Stimulated activated naive CD8-positive, alpha-beta T cell treated with anti-CD3 and anti-CD28 coated beads, Interleukin-15, Interleukin-2, amounts not matched to agents 100 ng/mL and 50 ng/mL, for 24 hours (primary cell): Measurements from ENCODE around the gene GSDME.

ENCODE experiments used
- H3K27ac Mint-ChIP-seq: one replicate; pipeline ENCODE4 v1.8.0; 2021; ENCODE audit warnings: mild to moderate bottlenecking, mixed read lengths
- H3K27me3 Mint-ChIP-seq: one replicate; pipeline ENCODE4 v1.8.0; 2021; ENCODE audit warnings: mixed read lengths
- H3K36me3 Mint-ChIP-seq: one replicate; pipeline ENCODE4 v1.8.0; 2021; ENCODE audit warnings: low read depth, mixed read lengths
- H3K4me1 Mint-ChIP-seq: one replicate; pipeline ENCODE4 v1.8.0; 2021; ENCODE audit warnings: low read depth, mixed read lengths
- H3K4me3 Mint-ChIP-seq: one replicate; pipeline ENCODE4 v1.8.0; 2021; ENCODE audit warnings: mild to moderate bottlenecking, mixed read lengths
- H3K9me3 Mint-ChIP-seq: one replicate; pipeline ENCODE4 v1.8.0; 2021; ENCODE audit warnings: mixed read lengths

Gene GSDME

DNA sequence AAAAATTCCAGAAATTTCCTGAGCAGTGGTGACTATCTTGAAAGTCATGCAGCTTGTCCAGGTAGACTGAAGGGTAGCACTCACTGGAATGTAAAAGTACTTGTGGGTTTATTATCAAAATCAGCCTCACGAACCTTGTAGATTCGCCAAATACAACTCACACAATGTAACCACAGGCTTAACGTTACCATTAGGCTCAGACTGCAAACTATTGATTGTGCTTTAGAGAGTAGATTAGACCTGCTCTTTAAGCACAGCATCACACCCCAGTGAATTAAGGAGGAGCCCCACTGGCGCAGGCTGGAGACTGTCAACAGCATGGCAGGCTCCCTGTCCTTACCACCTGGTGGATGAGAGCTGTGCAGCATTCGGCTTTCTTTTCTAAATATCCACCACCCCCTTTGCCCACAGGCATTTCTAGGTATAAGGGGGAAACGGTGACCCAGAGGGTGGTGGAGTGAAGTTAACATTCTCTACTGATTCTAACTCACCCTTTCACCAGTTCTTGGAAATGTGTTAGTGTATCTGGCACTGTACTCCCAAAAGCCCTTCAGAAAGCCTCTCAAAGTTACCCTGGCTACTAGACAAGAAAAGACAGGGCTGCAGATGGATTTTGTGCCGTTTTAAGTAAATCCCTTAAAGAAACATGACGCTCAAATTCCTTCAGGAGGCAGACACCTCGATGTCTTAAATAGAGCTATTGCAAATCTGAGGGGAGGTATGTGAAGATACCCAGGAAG, 56.6 kb downstream of the GSDME start:
- no peak overlapping the region for H3K27ac Mint-ChIP-seq
- H3K4me3 Mint-ChIP-seq = no peak overlapping the region
- no peaks in the 10 kb centered on the region for H3K27me3 Mint-ChIP-seq
- peaks cover 14% of the 10 kb centered on the region for H3K36me3 Mint-ChIP-seq
- H3K4me1 Mint-ChIP-seq = peaks cover 4% of the 10 kb centered on the region
- H3K9me3 Mint-ChIP-seq = no peaks in the 10 kb centered on the region

DNA sequence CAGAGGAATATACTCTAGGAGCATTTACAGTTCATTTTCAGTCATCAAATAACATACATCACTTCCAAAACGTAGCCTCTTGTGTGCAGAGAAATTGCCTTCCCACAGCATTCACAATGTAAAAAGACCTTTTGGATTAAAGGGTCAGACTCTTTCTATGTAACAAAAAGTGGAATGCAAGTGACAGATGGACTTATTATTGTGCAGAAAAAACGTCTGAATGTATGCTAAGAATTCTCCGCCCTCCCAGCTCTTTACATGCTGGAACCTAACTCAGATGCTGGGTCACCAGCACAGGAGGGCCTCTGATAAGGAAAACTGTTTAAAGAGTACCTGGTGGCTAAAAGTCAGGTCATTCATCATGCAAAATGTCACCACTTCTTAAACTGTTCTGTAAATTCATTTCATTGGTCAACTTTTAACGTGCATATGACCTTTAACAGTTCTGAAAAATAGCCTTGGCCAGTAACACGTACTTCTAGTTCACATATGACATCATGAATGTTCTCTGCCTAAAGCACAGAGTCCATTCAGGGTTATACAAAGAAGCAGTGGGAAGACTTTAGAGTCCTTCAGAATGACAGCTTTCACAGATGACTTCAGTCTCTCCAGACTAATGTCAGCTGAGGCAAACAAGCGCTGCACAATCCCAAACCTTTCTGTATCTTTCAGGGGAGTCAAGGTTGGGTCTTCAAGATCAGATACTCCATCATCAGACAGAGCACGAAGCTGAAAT, 58.6 kb downstream of the GSDME start:
- Mint-ChIP-seq H3K9me3 (peaks cover 3% of the 10 kb centered on the region), H3K27me3 (no peaks in the 10 kb centered on the region), H3K4me1 (no peaks in the 10 kb centered on the region), H3K36me3 (peaks cover 29% of the 10 kb centered on the region), H3K27ac (no peak overlapping the region), H3K4me3 (no peak overlapping the region)

DNA sequence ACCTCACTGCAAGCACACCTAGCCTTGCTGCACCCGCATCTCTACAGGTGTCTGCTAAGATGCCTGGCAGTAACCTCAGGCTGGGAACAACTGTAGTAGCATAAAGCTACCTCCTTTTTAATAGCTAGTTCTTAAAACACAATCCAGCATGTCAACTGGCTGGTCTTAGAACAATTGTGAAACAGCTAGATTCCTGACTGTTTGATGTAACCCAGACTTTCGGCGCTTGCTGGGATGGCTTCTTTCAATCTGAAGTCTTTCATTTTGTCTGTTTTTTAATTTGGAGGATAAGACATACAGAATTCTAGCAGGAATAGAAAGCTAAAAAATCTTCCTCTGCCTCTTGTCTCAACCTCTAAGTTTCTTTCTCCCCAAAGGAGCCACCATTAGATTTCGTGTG, 59.8 kb downstream of the GSDME start:
- peaks cover 3% of the 10 kb centered on the region for H3K9me3 Mint-ChIP-seq
- no peak overlapping the region for H3K27ac Mint-ChIP-seq
- H3K36me3 Mint-ChIP-seq = peaks cover 38% of the 10 kb centered on the region
- H3K27me3 Mint-ChIP-seq = no peaks in the 10 kb centered on the region
- H3K4me3 Mint-ChIP-seq = no peak overlapping the region
- no peaks in the 10 kb centered on the region for H3K4me1 Mint-ChIP-seq

DNA sequence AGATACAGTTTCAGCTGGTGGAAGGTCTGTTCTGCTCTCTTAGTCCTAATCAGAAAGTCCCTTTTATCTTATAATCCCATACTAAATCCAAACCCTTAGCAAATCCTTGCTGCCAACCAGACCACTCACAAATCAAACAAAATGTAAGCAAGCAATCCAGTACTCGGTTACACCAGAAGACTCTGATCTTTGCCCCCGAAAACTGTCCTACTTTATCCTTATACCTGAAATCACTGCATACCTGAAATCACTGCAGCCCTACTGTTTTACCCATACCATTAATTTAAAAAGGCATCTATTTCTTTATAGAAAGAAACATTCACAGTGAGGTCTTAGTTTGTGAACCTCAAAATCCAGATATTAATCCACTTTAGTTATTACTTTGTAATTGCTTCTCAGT, 64.7 kb downstream of the GSDME start:
- Mint-ChIP-seq H3K36me3 (peaks cover 41% of the 10 kb centered on the region), H3K27me3 (no peaks in the 10 kb centered on the region), H3K9me3 (peaks cover 3% of the 10 kb centered on the region), H3K4me1 (no peaks in the 10 kb centered on the region), H3K27ac (no peak overlapping the region), H3K4me3 (no peak overlapping the region)

DNA sequence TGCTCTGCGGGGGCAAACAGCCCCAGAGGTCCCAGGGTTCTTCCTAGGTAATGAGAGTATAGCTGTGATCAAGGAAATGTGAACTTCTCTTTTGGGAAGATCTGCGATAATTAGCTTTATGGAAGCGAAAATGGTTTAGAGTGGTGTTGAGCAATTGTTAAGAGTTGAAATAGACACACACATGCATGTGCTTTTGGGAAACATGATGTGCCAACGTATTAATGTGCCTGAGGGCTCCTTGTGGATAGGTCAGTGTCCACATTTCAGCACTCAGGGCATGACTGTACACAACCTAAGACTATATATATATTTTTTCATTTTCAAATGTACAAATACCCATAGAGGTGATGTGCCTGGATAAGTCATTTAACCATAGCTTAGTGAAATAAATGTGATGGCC, 67.0 kb downstream of the GSDME start:
- Mint-ChIP-seq H3K36me3 (peaks cover 55% of the 10 kb centered on the region), H3K4me3 (no peak overlapping the region), H3K4me1 (no peaks in the 10 kb centered on the region), H3K9me3 (peaks cover 3% of the 10 kb centered on the region), H3K27ac (no peak overlapping the region), H3K27me3 (no peaks in the 10 kb centered on the region)

DNA sequence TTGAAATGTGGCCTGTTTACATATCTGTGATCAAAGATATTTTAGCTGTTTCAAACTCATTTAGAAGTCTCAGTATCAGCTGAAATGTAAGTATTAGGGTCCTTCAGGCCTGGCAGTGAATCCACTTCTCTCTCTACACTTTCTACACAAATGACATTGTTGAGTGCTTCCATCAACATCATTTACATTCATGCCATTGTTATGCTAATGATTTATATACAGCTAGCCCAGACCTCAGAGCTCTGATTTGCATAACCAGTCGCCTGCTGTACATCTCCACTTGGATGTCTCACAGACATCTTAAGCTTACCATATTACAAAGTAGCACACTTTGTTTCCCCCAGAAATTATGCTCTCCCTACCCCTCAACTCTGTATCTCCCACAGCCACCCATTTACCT, 71.6 kb downstream of the GSDME start:
- Mint-ChIP-seq H3K27me3 (no peaks in the 10 kb centered on the region), H3K36me3 (peaks cover 59% of the 10 kb centered on the region), H3K27ac (peak overlapping the region; percentile 32), H3K4me3 (no peak overlapping the region), H3K9me3 (no peaks in the 10 kb centered on the region), H3K4me1 (no peaks in the 10 kb centered on the region)

DNA sequence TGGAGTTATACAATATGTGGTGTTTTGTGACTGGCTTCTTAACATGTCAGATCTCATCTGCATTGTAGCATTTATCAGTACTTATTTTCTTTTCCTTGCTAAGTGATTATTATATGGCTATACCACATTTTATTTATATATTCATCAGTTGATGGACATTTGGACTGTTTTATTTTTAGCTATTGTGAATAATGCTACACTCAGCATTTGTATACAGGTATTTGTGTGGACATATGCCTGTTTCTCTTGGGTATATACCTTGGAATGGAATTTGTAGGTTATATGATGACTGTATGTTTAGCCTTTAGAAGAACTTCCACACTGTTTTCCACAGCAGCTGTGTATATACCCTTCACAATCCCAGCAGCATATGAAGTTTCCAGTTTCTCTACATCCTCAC, 86.5 kb downstream of the GSDME start:
- Mint-ChIP-seq H3K36me3 (peaks cover 42% of the 10 kb centered on the region), H3K27me3 (no peaks in the 10 kb centered on the region), H3K4me1 (peaks cover 3% of the 10 kb centered on the region), H3K27ac (no peak overlapping the region), H3K9me3 (no peaks in the 10 kb centered on the region), H3K4me3 (no peak overlapping the region)

DNA sequence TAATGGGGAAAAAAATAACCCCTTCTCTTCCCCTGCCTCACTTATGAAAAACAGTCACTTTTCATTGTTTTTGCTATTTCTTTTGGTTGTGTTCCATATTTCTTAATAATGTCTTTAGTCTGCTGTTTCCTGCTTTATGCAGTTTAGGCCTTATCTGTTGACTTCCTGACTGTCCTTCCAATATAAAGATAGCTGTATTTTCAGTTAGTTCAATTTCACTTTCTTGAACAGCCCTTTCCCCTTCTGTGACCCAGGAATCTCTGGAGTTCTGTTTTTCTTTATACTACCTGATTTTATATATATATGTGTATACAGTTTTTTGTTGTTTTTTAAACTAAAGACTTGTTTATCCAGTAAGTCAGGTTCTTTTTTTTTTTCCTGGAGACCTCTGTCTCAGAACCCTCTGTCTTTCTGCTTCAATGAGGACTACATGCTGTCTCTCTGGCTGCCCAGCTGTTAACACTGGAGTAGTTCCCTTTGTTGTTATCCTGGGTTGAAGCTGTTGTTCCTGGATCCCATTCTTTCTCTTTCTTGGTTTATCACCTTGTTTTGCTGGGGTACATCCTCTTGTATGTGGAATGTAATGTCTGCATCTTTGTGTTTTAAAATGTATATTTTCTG, 87.2 kb downstream of the GSDME start:
- no peaks in the 10 kb centered on the region for H3K9me3 Mint-ChIP-seq

DNA sequence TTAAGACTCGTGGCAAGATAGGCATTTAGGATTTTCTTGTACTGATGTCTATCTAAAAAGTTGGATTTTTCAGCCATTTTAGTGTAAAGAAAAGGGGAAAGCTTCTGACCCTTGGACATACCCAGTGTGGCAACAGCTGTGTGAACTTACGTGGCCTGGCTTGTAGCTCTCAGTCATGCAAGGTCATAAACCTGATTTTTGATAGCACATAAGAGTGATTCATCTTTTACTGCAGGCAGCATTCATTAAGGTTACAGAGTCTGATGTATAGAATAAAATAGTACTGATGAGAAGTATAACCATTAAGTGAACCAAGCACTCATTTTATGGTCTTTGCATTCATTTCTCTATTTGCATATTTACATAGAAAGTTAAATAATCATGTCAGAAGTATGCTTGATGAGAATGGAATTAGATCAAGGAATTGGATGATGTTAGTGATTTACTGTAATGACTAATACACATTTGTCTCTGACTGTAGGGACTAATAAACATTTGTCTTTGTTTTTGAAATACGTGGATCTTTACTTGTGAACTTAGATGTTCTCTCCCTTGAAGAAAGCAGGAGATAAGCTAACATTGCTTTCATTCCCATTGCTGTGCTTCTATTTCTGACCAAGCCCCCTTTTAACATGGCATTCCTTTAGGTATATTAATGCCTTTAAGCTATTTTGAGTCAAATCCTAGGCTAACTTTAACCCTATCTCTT, 88.2 kb downstream of the GSDME start:
- H3K27ac Mint-ChIP-seq = no peak overlapping the region
- H3K36me3 Mint-ChIP-seq = peaks cover 41% of the 10 kb centered on the region
- H3K4me1 Mint-ChIP-seq = peaks cover 6% of the 10 kb centered on the region

More for the DNA sequence above, 87.2 kb downstream of the GSDME start:
- Mint-ChIP-seq H3K4me3 (no peak overlapping the region), H3K27me3 (no peaks in the 10 kb centered on the region), H3K4me1 (peaks cover 3% of the 10 kb centered on the region), H3K27ac (no peak overlapping the region), H3K36me3 (peaks cover 42% of the 10 kb centered on the region)

DNA sequence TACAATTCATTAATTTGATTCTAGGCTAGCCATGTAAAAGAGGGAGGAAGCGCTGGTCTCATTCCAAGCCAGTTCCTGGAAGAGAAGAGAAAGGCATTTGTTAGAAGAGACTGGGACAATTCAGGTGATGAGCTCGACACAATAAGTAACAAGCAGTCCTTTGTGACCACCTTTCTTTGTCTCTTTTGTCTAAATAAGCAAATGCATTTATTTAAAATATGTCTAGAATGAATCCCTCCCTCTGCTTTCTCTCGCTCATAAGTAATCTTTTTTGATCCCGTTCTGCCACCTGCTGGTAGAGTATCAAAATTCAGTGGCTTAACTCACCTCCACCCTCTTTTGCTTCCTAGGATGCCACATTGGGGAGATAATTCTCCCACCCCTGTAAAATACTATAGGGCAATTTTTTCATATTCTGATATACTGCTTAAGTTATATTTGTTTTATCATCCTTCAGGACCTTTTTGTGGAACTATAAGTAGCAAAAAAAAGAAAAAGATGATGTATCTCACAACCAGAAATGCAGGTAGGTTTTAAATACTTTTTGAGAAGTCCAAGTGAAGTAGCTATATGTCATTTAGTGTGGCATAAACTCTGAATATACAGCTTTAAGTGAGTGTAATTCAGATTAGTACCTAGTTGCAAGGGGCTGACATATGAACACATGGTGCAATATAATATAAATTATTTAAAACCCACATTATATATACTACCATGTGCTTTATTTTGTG, 91.5 kb downstream of the GSDME start:
- H3K27me3 Mint-ChIP-seq = no peaks in the 10 kb centered on the region
- no peak overlapping the region for H3K27ac Mint-ChIP-seq
- no peaks in the 10 kb centered on the region for H3K9me3 Mint-ChIP-seq
- no peak overlapping the region for H3K4me3 Mint-ChIP-seq
- H3K36me3 Mint-ChIP-seq = peaks cover 21% of the 10 kb centered on the region
- H3K4me1 Mint-ChIP-seq = peaks cover 4% of the 10 kb centered on the region

More for the DNA sequence above, 88.2 kb downstream of the GSDME start:
- H3K4me3 Mint-ChIP-seq = no peak overlapping the region
- H3K27me3 Mint-ChIP-seq = no peaks in the 10 kb centered on the region
- H3K9me3 Mint-ChIP-seq = no peaks in the 10 kb centered on the region

DNA sequence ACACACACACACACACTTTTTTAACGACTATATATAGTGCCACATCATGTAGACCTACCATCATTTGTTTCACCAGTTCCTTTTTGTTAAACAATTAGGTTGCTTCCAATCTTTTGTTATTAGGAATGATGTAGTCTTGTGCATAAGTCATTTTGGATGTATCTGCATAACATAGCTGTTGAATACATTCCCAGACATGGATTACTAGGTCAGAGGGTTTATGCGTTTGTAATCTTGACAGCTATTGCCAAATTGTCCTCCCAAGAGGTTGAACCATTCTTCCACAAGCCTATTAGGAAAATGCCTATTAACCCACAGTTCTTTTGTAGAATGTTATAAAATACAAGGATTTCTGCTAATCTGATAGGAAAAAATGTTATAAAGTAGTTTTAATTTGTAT, 96.7 kb downstream of the GSDME start:
- H3K27me3 Mint-ChIP-seq = no peaks in the 10 kb centered on the region
- H3K9me3 Mint-ChIP-seq = no peaks in the 10 kb centered on the region
- H3K4me3 Mint-ChIP-seq = no peak overlapping the region
- H3K27ac Mint-ChIP-seq = no peak overlapping the region
- H3K36me3 Mint-ChIP-seq = peaks cover 21% of the 10 kb centered on the region
- H3K4me1 Mint-ChIP-seq = peaks cover 4% of the 10 kb centered on the region

DNA sequence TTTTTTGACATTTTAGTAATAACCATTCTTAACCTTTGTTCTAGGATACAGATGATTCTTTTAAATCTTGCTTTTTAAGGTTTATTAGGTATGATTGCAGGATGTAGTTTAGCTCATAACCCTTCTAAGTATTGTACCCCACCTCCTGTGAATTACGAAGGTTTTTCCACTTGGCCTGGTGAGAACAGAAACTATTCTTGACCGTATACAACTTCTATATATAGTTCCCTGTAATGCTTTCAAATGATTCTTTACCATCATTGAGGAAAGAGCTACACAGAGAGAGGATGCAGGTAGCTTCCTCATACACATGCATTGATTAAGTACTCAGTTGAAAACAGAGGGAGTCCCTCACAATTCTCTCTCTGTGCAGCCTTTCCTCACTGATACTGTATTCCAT, 97.8 kb downstream of the GSDME start:
- Mint-ChIP-seq H3K9me3 (no peaks in the 10 kb centered on the region), H3K27me3 (no peaks in the 10 kb centered on the region), H3K27ac (no peak overlapping the region), H3K36me3 (peaks cover 23% of the 10 kb centered on the region), H3K4me1 (peaks cover 4% of the 10 kb centered on the region), H3K4me3 (no peak overlapping the region)

DNA sequence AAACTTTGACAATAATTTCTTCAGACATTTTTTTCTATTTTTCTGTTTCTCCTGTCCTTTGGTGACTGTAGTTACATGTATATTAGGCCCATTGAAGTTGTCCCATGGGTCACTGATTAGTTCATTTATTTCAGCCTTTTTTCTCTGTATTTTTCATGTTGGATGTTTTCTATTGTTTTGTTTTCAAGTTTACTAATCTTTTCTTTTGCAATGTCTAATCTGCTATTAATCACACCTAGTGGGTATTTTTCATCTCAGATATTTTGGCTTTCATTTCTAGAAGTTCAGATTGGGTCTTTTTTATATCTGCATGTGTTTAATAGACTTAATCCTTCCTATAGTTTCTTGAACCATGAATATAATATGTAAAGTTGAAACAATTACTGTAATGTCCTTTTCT, 99.3 kb downstream of the GSDME start:
- no peak overlapping the region for H3K27ac Mint-ChIP-seq
- H3K36me3 Mint-ChIP-seq = peaks cover 26% of the 10 kb centered on the region
- no peaks in the 10 kb centered on the region for H3K9me3 Mint-ChIP-seq
- H3K4me1 Mint-ChIP-seq = peaks cover 7% of the 10 kb centered on the region
- H3K27me3 Mint-ChIP-seq = no peaks in the 10 kb centered on the region
- H3K4me3 Mint-ChIP-seq = no peak overlapping the region

DNA sequence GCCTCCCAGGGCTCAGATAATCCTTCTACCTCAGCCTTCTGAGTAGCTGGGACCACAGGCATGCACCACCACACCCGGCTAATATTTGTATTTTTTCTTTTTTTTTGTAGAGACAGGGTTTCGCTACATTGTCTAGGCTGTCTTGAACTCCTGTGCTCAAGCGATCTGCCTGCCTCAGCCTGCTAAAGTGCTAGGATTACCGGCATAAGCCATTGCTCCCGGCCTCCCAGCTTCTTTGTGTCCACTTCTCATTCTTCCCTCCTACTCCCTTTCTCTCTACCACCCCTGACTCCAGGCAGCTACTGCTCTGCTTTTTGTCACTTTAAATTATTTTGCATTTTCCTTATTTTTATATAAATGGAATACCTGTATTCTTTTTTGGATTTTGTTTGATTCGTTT, 100.7 kb downstream of the GSDME start:
- Mint-ChIP-seq H3K27me3 (no peaks in the 10 kb centered on the region), H3K4me3 (no peak overlapping the region), H3K36me3 (peaks cover 26% of the 10 kb centered on the region), H3K4me1 (peaks cover 15% of the 10 kb centered on the region), H3K9me3 (no peaks in the 10 kb centered on the region), H3K27ac (no peak overlapping the region)
